GM18951 (cell line): ENCODE data around the gene PRKCA.

Source experiments
- POLR2A ChIP-seq: IDR thresholded peaks from 4 replicates; pipeline ENCODE4 v1.6.1; 2011; ENCODE audit warnings: mild to moderate bottlenecking; ENCODE audit not compliant: insufficient read length, insufficient read depth; ENCODE audit errors: extremely low read depth
- in situ Hi-C: fragments of 300-500 bp; cut with MboI; formaldehyde crosslinking; loops from one replicate; pipeline ENCODE4 v1.12.0; 2022; ENCODE audit warnings: low sequenced_read_pairs, mixed read lengths, inconsistent platforms; ENCODE audit not compliant: unreplicated experiment

PRKCA gene

DNA sequence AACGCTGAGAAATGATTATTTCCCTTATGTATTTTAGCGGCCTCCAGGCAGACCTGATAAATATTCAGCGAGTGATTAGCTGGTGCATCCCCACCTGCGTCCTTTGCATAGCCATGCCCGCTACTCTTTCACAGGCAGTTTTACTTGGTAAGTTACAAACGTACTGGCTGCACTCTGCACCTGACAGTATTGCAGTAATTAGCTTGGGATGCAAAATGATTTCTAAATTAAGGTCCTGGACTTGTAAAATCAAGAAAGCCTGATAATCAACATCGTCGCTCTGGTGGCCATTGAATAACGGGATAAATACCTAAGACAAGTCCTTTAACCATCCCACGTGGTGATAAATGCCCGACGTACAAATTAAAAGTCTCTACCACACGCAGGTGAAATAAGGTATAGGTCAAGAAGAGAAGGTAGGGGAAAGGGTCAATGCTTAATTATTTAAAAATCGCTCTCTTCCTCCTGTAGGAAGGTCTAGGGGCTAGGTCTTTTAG, 998 bp upstream of the PRKCA start:
- TF ChIP-seq POLR2A, result no peak
- in situ Hi-C loops, result no loop called here

DNA sequence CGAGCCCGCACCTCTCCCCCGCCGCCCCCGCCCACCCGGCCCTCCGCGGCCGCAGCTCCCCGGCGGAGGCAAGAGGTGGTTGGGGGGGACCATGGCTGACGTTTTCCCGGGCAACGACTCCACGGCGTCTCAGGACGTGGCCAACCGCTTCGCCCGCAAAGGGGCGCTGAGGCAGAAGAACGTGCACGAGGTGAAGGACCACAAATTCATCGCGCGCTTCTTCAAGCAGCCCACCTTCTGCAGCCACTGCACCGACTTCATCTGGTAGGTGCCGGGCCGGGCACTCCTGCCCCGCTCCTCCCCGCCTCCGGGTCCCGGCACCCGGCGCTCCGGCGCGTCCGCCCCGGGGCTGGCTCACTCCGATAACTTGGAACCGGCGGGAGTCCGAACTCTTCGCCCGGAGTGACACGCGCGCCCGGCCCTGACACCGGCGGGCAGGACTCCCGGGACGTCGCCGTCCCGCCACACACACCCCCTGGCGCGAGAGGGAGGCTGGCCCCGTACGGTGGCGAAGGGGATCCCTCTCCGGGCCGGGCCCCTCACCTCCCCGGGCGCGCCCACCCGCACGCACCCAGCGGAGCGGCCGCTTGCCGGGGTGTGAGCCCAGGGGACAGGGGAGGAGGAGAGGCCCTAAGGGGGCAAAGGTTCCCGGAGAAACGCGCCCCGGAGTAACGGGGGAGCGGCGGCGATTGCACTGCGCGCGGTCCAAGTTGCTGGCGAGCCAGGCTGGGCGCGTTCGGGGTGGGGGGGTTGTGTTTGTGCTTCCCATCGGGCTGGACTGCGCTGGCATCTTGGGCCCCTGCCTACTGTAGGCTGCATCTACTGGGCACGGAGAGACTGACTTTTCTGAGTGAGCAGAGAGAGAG, 581 bp downstream of the PRKCA start:
- TF ChIP-seq POLR2A, result no peak
- in situ Hi-C loops, result no loop called here

DNA sequence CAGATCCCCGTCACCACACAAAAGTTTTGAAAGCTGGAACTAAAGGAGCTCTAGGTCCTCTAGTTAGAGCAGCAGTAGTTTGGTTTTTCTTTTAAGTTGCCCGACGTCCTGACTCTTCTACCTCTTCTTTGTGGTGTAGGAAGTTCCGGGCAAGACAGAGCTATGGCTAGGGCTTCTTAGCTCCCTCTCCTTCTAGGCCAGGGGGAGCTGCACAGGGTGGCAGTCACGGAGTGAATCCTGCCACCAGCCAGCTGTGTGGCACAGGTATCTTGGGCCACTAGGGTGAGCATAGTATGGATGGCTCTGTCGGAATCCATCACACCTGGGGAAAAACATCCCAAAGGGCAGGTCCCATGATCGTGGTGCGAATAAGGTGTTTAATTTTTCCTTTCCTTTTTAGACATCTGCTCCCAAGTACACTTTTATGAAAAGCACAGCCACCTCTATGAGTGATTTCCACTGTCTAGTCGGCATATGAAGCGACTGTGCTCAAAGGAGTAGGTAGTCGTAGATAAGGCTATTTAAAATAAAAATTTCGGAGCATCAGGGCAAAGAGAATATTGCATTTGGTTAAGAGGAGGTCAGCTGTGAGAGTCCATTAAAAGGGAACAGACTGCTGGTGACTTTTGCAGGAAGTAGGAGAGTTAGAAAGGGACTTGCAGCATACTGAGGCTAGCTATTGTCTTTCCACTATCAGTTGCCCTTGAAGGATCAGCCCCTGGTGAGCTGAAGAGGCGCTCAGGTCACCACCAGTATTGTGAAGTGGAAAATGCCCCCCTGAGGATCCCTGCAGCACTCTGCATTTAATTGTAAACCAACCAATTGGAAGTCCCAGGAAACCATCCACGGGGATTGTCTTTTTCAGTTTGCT, 2.1 kb downstream of the PRKCA start:
- in situ Hi-C loops, result no loop called here

DNA sequence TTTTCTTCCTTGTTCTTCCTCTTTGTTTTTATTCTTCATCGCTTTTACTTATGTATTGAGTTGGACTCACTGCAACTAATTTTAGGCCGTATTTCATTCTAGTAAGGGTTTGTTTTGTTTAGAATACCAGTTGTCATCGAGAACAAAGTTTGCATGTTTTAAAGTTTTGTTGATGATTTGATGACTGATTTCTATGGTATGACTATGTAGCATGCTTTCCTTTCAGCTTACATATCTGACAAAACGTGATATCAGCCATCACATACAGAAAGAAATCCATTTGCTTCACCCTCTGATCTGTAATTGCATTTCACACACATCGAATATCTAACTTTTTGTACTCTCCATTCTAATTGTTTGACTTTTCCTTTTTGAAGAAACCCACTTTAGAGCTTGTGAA, 4.0 kb downstream of the PRKCA start:
- TF ChIP-seq POLR2A, result no peak
- in situ Hi-C loops, result no loop called here

More for the DNA sequence above, 2.1 kb downstream of the PRKCA start:
- TF ChIP-seq POLR2A, result no peak

DNA sequence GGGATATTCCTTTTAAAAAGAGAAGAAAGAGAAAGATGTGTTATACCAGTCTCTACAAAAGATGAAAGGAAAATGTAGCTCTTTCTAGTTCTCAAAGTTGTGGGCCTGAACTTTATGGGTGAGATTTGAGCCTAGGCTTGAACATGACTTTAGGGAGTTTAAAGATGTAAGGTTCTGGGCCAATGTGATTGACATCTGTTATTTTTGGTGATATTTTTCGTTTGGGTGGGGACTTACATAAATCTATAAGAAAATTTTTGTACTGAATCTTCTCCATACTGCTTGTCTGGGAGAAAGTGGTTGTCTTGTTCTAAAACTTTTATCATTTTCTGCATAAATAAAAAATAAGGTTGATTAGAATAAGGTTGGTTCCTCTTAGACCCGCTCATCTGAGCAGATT, 4.8 kb downstream of the PRKCA start:
- no peak for TF ChIP-seq POLR2A
- in situ Hi-C loops, result no loop called here

DNA sequence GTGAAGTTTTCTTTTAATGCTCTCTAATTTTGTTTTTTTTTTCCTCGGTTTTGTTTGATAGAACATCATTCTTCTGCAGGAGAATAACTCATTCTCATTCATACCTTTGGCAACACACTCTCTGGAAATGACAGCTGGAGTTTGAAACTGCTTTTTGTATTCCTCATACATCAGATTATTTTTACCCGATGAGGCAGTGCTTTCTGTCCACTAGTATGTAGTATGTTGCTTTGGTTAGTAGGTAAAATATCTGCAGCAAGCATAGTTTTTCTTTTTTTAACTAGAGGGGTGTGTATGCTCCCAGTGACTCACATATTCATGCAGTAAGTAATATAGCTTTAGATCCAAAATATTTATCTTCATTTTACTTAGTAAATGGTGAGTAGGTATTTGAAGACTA, 6.4 kb downstream of the PRKCA start:
- TF ChIP-seq POLR2A, result no peak
- in situ Hi-C loops, result no loop called here

DNA sequence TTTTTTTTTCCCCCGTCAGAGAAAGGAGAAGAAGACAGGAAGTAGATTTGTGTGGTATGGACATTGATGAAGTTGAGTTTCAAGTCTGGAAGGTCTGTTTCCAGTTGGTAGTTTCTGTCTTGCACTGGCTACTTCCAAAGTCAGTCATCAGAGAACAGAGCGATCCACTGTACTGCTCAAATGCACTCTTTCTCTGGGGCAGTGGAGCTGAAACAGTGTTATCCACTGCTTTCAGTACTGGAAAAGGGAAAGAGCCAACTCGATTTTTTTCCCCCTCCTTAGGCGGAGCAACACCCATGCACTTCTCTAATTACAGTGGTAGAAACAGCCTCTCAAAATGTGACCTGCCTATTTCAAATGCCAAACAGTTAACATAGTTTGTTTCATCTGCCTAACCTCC, 7.4 kb downstream of the PRKCA start:
- no peak for TF ChIP-seq POLR2A
- in situ Hi-C loops, result no loop called here

DNA sequence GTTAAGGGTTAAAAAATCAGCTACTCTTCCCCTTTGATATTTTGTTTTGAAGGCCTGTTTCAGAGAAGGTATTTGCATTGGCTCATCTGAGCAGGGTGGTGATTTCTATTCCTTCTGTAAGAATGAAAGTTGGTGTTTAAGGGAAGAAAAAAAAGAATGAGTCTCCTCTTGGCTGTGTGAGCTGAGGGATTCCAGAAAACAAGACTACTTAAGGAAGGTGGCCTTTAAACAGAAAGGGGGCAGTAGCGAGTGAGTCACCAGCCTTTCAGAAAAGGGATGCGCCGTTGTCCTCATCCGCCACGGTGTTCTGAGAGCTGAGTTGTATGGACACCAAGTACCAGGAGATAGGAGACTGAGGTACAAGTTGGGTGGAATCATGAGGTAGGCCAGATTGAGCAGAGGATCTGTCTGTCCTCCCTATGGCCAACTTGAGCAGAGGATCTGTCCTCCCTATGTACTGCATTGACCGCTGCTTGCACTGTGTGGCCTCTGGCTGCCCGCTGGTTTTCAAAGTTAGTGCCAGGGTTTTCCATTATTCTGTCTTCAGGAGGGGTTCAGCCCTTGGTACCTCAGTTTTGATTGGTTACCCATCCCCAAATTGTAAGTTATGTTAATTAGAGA, 8.2 kb downstream of the PRKCA start:
- no peak for TF ChIP-seq POLR2A
- in situ Hi-C loops, result no loop called here

DNA sequence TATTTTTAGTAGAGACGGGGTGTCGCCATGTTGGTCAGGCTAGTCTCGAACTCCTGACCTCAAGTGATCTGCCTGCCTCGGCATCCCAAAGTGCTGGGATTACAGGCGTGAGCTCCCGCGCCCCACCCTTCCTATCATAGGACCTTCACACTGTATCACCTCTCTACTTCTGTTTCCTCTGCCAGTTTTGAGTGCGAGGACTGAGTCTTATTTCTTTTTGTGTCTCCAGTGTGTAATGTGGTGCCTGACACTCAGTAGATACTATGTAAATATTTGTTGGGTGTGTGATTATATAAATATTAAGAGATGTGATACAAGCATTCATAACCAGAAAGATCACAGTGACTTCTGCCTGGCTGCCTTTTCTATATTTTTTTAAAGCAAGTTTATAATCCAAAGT, 10.5 kb downstream of the PRKCA start:
- no peak for TF ChIP-seq POLR2A
- in situ Hi-C loops, result no loop called here

DNA sequence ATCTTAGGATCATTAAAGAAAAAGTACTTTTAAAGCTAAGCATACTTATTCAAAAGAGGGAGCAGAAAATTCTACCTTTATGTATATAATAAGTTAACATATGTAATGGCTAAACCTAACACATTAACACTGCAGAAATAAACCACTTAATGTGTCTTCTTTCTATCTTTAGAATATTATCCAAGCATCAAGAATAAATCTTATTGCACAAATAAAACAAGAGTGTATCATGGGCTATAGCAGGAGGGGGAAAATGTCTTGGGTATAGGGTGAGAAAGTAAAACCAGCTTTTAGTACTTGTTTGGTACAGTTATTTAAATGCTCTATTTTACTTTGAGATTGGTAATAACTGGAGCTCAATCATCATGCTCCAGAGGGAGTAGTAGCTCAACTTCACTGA, 10.9 kb downstream of the PRKCA start:
- in situ Hi-C loops, result no loop called here
- no peak for TF ChIP-seq POLR2A

DNA sequence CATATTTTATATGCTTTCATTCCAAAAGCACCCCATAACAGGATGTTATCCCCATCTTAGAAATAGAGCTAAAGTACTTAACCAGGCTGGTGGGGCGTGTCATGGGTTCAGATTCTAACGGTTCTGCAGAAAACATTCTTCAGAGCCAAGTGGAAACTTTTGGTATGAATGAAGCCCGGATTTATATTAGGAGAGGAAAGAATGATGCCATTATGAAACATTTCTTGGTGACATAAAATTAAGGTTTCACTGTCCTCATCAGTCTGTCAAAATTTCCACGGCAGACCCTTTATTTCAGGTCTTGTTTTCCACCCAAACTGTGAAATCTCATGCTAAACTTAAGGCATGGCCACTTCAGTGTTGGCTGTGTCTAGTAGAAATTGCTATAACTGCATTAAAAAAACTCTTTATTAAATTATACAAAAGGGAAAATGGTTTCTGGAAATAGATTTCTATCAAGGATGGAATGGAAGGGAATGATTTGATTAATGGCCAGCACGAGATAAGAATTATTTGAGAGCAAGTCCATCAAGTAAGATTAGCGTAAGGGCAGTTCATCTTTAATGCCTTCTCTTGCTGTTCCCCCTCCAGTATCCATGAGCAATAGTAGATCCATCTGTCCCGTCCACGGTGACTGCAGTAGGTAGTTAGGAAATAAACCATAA, 11.7 kb downstream of the PRKCA start:
- in situ Hi-C loops, result no loop called here
- TF ChIP-seq POLR2A, result no peak

DNA sequence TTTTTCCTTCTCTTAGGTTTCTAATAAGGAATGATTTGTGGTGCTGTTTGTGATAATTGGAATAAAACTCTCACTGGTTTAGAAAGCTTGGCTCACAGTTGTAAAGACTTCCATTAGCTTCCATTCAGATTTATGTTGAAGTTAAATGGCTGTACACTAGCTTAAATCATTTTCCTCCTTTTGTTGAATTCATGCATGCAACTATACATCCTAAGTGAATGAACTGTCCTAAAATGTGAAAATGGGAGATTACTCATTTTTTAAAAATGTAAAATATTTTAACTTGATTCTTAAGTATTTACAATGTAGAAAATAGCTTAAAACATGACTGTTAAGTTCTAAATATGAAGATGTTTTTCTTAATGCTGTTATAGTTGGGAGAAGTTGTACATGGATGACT, 15.2 kb downstream of the PRKCA start:
- in situ Hi-C loops, result no loop called here
- no peak for TF ChIP-seq POLR2A

DNA sequence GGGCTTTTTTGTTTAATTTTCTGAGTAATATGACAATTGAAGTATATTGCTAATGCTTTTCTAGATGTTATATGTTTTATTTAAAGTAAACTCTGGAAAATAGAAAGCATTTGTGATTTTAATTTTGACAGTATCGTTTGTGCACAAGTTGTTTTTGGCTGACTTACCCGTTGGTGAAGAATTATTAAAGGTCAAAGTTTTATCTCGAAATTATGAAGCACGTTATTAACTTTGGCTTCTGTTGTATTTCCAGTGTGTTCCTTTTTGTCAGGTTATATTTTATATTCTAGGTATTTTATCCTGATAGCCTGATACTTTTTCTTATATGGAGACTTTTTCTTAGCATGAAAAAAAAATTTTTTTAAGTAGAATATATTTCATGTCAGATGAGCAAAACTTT, 16.8 kb downstream of the PRKCA start:
- TF ChIP-seq POLR2A, result no peak

More for the DNA sequence above, 16.8 kb downstream of the PRKCA start:
- in situ Hi-C loops, result no loop called here
